ENCODE results near the gene MTA3. TPM values are rescaled to one million over a fixed set of nuclear protein-coding genes. Genes with fewer than 3 reads are reported as not detected.

MTA3 gene
- total and polyA plus RNA-seq, 2 donors (not counting 3 experiments of a cell fraction or from before 2014, with no cell fraction given), result 36.3 to 53.3 TPM

DNA sequence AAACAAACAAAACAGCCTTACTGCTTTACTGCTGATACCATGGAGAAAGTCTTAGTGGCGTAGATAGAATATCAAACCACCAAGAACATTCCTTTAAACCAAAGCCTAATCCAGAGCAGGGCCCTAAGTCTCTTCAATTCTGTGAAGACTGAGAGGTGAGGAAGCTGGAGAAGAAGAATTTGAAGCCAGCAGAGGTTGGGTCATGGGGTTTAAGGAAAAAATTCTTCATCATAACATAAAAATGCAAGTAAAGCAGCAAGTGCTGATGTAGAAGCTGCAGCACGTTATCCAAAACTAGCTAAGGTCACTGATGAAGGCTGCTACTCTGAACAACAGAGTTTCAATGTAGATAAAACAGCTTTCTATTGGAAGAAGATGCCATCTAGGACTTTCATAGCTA, 77.1 kb downstream of the MTA3 start:
- no peak overlapping the region for H3K4me2 ChIP-seq (ENCODE audit: insufficient read depth, low read length)
- H3K4me3 ChIP-seq (replicated peaks in 1 of 3; ENCODE audit: insufficient read depth in 1 of 3, low read depth in 1 of 3, low read length in 3 of 3), result no peak overlapping the region
- no peak overlapping the region for H3K9ac ChIP-seq (replicated peaks; ENCODE audit: extremely low read depth, insufficient read depth, low read length)
- H3K9me3 ChIP-seq (replicated peaks; ENCODE audit: control insufficient read depth, insufficient read depth, low read length), result no peaks in the 10 kb centered on the region
- H3K9me1 ChIP-seq (replicated peaks; ENCODE audit: control insufficient read depth, extremely low read depth, insufficient read depth, low read length), result no peaks in the 10 kb centered on the region
- CTCF ChIA-PET, result interaction anchor here (0.6 to 1.4 kb wide), 3 partner anchors 17 to 122 kb away, joined by 3 to 7 read pairs (median 5); no protein-coding TSS in a partner anchor
- no peaks in the 10 kb centered on the region for H3K79me2 ChIP-seq (ENCODE audit: control insufficient read depth, insufficient read depth, low read length)
- POLR2A ChIA-PET, result no interaction called here
- intact Hi-C loops (cut with micrococcal nuclease) (no loop called here), dilution Hi-C loops (cut with MboI; ENCODE audit: extremely low pct_ligation_motif_present, low sequenced_read_pairs) (no loop called here)
- H2AFZ ChIP-seq (ENCODE audit: low read depth, low read length), result no peak overlapping the region
- H3K36me3 ChIP-seq (ENCODE audit: control insufficient read depth in 2 of 2, extremely low read depth in 1 of 2, insufficient read depth in 2 of 2, low read length in 2 of 2), result peaks cover 0 to 3% of the 10 kb centered on the region in 2 experiments
- FAIRE-seq (no peak), DNase-seq (ENCODE audit: low read depth, low spot score) (no peak)
- peaks cover 7% of the 10 kb centered on the region for H3K4me1 ChIP-seq (ENCODE audit: control insufficient read depth, extremely low read depth, insufficient read depth, low read length)
- H3K27ac ChIP-seq (ENCODE audit: insufficient read depth, low read depth, low read length), result no peak overlapping the region
- no peak for TF ChIP-seq FOS (IDR thresholded peaks at IDR 0.05; ENCODE audit: borderline replicate concordance, insufficient read depth, low read length)
- TF ChIP-seq, protein P1, sequence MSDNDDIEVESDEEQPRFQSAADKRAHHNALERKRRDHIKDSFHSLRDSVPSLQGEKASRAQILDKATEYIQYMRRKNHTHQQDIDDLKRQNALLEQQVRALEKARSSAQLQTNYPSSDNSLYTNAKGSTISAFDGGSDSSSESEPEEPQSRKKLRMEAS (IDR thresholded peaks at IDR 0.05; ENCODE audit: insufficient read depth, insufficient read length), result no peak
- TF ChIP-seq EZH2 (IDR thresholded peaks at IDR 0.05; ENCODE audit: borderline replicate concordance, low read depth, low read length, severe bottlenecking), result no peak
- TF ChIP-seq, protein P2, sequence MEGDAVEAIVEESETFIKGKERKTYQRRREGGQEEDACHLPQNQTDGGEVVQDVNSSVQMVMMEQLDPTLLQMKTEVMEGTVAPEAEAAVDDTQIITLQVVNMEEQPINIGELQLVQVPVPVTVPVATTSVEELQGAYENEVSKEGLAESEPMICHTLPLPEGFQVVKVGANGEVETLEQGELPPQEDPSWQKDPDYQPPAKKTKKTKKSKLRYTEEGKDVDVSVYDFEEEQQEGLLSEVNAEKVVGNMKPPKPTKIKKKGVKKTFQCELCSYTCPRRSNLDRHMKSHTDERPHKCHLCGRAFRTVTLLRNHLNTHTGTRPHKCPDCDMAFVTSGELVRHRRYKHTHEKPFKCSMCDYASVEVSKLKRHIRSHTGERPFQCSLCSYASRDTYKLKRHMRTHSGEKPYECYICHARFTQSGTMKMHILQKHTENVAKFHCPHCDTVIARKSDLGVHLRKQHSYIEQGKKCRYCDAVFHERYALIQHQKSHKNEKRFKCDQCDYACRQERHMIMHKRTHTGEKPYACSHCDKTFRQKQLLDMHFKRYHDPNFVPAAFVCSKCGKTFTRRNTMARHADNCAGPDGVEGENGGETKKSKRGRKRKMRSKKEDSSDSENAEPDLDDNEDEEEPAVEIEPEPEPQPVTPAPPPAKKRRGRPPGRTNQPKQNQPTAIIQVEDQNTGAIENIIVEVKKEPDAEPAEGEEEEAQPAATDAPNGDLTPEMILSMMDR (IDR thresholded peaks at IDR 0.05; ENCODE audit: extremely low read depth in 1 of 2, insufficient read depth in 1 of 2, low read depth in 1 of 2, low read length in 2 of 2), result no peak
- TF ChIP-seq POLR2A (IDR thresholded peaks at IDR 0.05; ENCODE audit: low read depth, low read length), result no peak
- no peak for TF ChIP-seq GATA2 (IDR thresholded peaks at IDR 0.05; ENCODE audit: insufficient read depth, insufficient read length, low read depth, low read length)
- TF ChIP-seq MYC (IDR thresholded peaks at IDR 0.05; ENCODE audit: low read depth, low read length), result no peak
- no peak for TF ChIP-seq POLR2AphosphoS5 (IDR thresholded peaks at IDR 0.05; ENCODE audit: insufficient read depth, low read depth, low read length)
- no peak for TF ChIP-seq JUN (IDR thresholded peaks at IDR 0.05; ENCODE audit: borderline replicate concordance, insufficient read depth, insufficient read length, low read depth)
- H4K20me1 ChIP-seq (replicated peaks; ENCODE audit: control insufficient read depth, extremely low read depth, insufficient read depth, low read length), result no peaks in the 10 kb centered on the region
- H3K27me3 ChIP-seq (ENCODE audit: control insufficient read depth in 2 of 2, insufficient read depth in 2 of 2, low read length in 2 of 2), result no peaks in the 10 kb centered on the region
- BruUV-seq (replicated peaks), result no TSS peak

Data from endothelial cell of umbilical vein (primary cell).